ENCODE results near the gene FLNB. TPM values are rescaled to one million over a fixed set of nuclear protein-coding genes. Genes with fewer than 3 reads are reported as not detected.
A peak's percentile ranks its signal among the peaks of the same experiment; 100 is the strongest.

The FLNB gene
- total and polyA plus RNA-seq, 2 of the 13 experiments (the other 11 are each of a cell fraction or from before 2014, with no cell fraction given), result 106 to 130 TPM

DNA sequence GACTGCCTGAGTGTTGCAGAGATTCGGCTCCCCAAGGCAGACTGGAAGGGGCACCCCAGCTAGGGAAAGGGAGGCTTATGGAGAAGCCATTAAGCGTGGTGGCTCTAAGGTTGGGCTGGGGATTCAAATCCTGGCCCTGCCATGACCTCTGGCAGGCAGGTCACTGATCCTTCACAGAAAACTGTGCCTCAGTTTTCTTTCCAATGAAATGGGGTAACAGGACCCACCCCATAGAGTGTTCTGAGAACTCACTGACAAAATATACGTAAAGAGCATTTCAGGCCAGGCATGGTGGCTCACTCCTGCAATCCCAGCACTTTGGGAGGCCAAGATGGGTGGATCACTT, 167.9 kb downstream of the FLNB start (continued):
- TF ChIP-seq POLR2AphosphoS5 (IDR thresholded peaks at IDR 0.05; ENCODE audit: low read depth, low read length) (0 out of 2 replicates have a peak, but pooled peaks have one; percentile 41), KDM1A (CRISPR knock-in tag; IDR thresholded peaks at IDR 0.05) (peak; percentile 53; the same call in 1 of the 2 replicates), ZNF335 (CRISPR knock-in tag; IDR thresholded peaks at IDR 0.05) (no peak), CBFB (CRISPR knock-in tag; IDR thresholded peaks at IDR 0.05) (no peak), MBD4 (IDR thresholded peaks at IDR 0.05; ENCODE audit: borderline replicate concordance, low read length) (0 out of 2 replicates have a peak, but pooled peaks have one; percentile 6), POGZ (CRISPR knock-in tag; IDR thresholded peaks at IDR 0.05) (0 out of 2 replicates have a peak, but pooled peaks have one; percentile 20), KDM3A (CRISPR knock-in tag; IDR thresholded peaks at IDR 0.05; ENCODE audit: low read depth) (no peak), ZNF878 (CRISPR knock-in tag; IDR thresholded peaks at IDR 0.05) (no peak), RXRB (CRISPR knock-in tag; IDR thresholded peaks at IDR 0.05; ENCODE audit: borderline replicate concordance) (no peak), PHF8 (CRISPR knock-in tag; IDR thresholded peaks at IDR 0.05) (no peak), ZFP90 (CRISPR knock-in tag; IDR thresholded peaks at IDR 0.05; ENCODE audit: borderline replicate concordance) (no peak)
- TF ChIP-seq, protein P1, sequence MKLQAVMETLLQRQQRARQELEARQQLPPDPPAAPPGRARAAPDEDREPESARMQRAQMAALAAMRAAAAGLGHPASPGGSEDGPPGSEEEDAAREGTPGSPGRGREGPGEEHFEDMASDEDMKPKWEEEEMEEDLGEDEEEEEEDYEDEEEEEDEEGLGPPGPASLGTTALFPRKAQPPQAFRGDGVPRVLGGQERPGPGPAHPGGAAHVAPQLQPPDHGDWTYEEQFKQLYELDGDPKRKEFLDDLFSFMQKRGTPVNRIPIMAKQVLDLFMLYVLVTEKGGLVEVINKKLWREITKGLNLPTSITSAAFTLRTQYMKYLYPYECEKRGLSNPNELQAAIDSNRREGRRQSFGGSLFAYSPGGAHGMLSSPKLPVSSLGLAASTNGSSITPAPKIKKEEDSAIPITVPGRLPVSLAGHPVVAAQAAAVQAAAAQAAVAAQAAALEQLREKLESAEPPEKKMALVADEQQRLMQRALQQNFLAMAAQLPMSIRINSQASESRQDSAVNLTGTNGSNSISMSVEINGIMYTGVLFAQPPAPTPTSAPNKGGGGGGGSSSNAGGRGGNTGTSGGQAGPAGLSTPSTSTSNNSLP (IDR thresholded peaks at IDR 0.05; ENCODE audit: low read depth, low read length), result no peak
- TF ChIP-seq, protein P2, sequence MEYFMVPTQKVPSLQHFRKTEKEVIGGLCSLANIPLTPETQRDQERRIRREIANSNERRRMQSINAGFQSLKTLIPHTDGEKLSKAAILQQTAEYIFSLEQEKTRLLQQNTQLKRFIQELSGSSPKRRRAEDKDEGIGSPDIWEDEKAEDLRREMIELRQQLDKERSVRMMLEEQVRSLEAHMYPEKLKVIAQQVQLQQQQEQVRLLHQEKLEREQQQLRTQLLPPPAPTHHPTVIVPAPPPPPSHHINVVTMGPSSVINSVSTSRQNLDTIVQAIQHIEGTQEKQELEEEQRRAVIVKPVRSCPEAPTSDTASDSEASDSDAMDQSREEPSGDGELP (IDR thresholded peaks at IDR 0.05; ENCODE audit: borderline replicate concordance, low read depth), result no peak
- TF ChIP-seq, protein P3, sequence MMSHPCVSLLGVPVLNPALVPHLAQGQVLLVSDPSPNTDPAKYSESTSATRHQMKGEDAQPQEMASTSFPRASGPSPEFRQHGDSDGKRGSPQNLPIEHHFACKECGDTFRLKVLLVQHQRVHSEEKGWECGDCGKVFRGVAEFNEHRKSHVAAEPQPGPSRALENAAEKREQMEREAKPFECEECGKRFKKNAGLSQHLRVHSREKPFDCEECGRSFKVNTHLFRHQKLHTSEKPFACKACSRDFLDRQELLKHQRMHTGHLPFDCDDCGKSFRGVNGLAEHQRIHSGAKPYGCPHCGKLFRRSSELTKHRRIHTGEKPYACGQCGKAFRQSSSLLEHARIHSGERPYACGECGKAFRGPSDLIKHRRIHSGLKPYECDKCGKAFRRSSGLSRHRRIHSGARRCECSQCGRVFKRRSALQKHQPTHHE (CRISPR knock-in tag; IDR thresholded peaks at IDR 0.05; ENCODE audit: borderline replicate concordance), result no peak
